Neural cell (in vitro differentiated cells): ENCODE results near the gene PRTG. TPM values are rescaled to one million over a fixed set of nuclear protein-coding genes. Genes with fewer than 3 reads are reported as not detected.

Source experiments
- H2AFZ ChIP-seq: fragments of 200-600, 300-800 bp; sonication (generic), shearing (Covaris generic); 2 replicates; pipeline ENCODE4 v1.6.0; 2014; ENCODE audit warnings: low read depth, mild to moderate bottlenecking, antibody characterized with exemption, low read length, moderate library complexity
- H3F3A ChIP-seq: fragments of 200-600 bp; shearing (Covaris generic); 2 replicates; pipeline ENCODE4 v1.6.1; 2016; ENCODE audit warnings: mild to moderate bottlenecking, moderate library complexity, mixed read lengths, antibody characterized with exemption, low read length; ENCODE audit not compliant: insufficient read depth, poor library complexity, severe bottlenecking
- H3K27ac ChIP-seq: fragments of 200-600, 300-800 bp; sonication (generic), shearing (Covaris generic); 2 replicates; pipeline ENCODE4 v1.5.1; 2014; ENCODE audit warnings: mild to moderate bottlenecking, low read length, moderate library complexity
- H3K27me3 ChIP-seq: fragments of 300-800, 200-600 bp; sonication (generic), shearing (Covaris generic); 2 replicates; pipeline ENCODE4 v1.6.0; 2014; ENCODE audit warnings: mild to moderate bottlenecking, low read depth, low read length, moderate library complexity; ENCODE audit not compliant: insufficient read depth
- H3K36me3 ChIP-seq: fragments of 300-800, 200-600 bp; sonication (generic), shearing (Covaris generic); 2 replicates; pipeline ENCODE4 v1.5.1; 2014; ENCODE audit warnings: mild to moderate bottlenecking, antibody characterized with exemption, low read length, moderate library complexity; ENCODE audit not compliant: insufficient read depth
- H3K4me2 ChIP-seq: fragments of 300-800, 200-600 bp; sonication (generic), shearing (Covaris generic); 2 replicates; pipeline ENCODE4 v1.6.0; 2014; ENCODE audit warnings: mild to moderate bottlenecking, low read length
- H3K4me3 ChIP-seq: fragments of 300-800, 200-600 bp; sonication (generic), shearing (Covaris generic); 2 replicates; pipeline ENCODE4 v1.5.1; 2014; ENCODE audit warnings: mild to moderate bottlenecking, low read length, moderate library complexity
- H3K79me2 ChIP-seq: fragments of 200-600 bp; shearing (Covaris generic); replicated peaks from 2 replicates; pipeline ENCODE4 v1.6.0; 2014; ENCODE audit warnings: mild to moderate bottlenecking, low read length, moderate library complexity; ENCODE audit not compliant: insufficient read depth
- H3K9ac ChIP-seq: fragments of 300-800, 200-600 bp; sonication (generic), shearing (Covaris generic); 2 replicates; pipeline ENCODE4 v1.6.1; 2016; ENCODE audit warnings: mild to moderate bottlenecking, low read length, mixed read lengths
- H3K9me2 ChIP-seq: fragments of 200-600 bp; shearing (Covaris generic); 2 replicates; pipeline ENCODE4 v1.6.1; 2016; ENCODE audit warnings: mild to moderate bottlenecking, low read length, mixed read lengths; ENCODE audit not compliant: insufficient read depth
- H3K9me3 ChIP-seq: fragments of 200-600, 300-800 bp; sonication (generic), shearing (Covaris generic); 2 replicates; pipeline ENCODE4 v1.6.1; 2016; ENCODE audit warnings: mild to moderate bottlenecking, mixed run types, low read length, moderate library complexity, mixed read lengths
- H4K20me1 ChIP-seq: fragments of 200-600 bp; shearing (Covaris generic); 2 replicates; pipeline ENCODE4 v1.6.1; 2016; ENCODE audit warnings: mild to moderate bottlenecking, mixed run types; ENCODE audit not compliant: insufficient read depth
- EP300 ChIP-seq: fragments of 450-650 bp; conservative IDR thresholded peaks from 2 replicates; pipeline ENCODE4 v1.6.1; 2014; ENCODE audit warnings: antibody characterized with exemption, mild to moderate bottlenecking, moderate library complexity; ENCODE audit not compliant: poor library complexity, severe bottlenecking
- EZH2 ChIP-seq: fragments of 200-600, 300-800 bp; shearing (Covaris generic), sonication (generic); IDR thresholded peaks from 2 replicates; pipeline ENCODE4 v1.6.1; 2014; ENCODE audit warnings: antibody characterized with exemption, low read length, borderline replicate concordance, mild to moderate bottlenecking; ENCODE audit not compliant: insufficient read depth, poor library complexity, severe bottlenecking
- MXI1 ChIP-seq: fragments of 450-650 bp; conservative IDR thresholded peaks from 2 replicates; pipeline ENCODE4 v1.6.1; 2014; ENCODE audit warnings: antibody characterized with exemption, mild to moderate bottlenecking; ENCODE audit not compliant: poor library complexity, severe bottlenecking
- POLR2AphosphoS5 ChIP-seq: IDR thresholded peaks from 2 replicates; pipeline ENCODE4 v1.6.1; 2012
- RAD21 ChIP-seq: fragments of 450-650 bp; conservative IDR thresholded peaks from 2 replicates; pipeline ENCODE4 v1.6.1; 2014; ENCODE audit warnings: antibody characterized with exemption, mild to moderate bottlenecking, moderate library complexity
- REST ChIP-seq: IDR thresholded peaks from 2 replicates; pipeline ENCODE4 v1.6.1; 2012; ENCODE audit warnings: borderline replicate concordance
- SMC3 ChIP-seq: fragments of 450-650 bp; conservative IDR thresholded peaks from 2 replicates; pipeline ENCODE4 v1.6.1; 2014; ENCODE audit warnings: antibody characterized with exemption, mild to moderate bottlenecking, moderate library complexity; ENCODE audit not compliant: poor library complexity
- TAF1 ChIP-seq: IDR thresholded peaks from 2 replicates; pipeline ENCODE4 v1.6.1; 2012; ENCODE audit warnings: low read depth
- polyA plus RNA-seq: library from polyadenylated mRNA; depleted of rRNA; stranded (reverse); fragments of >200 nt; gene quantifications from 2 replicates; pipeline ENCODE4 v1.2.3, GENCODE V29; 2014
- TF ChIP-seq, protein P1 (sequence below): fragments of 450-650 bp; IDR thresholded peaks from 2 replicates; pipeline ENCODE4 v1.5.1; 2014; ENCODE audit warnings: antibody characterized with exemption, mild to moderate bottlenecking, moderate library complexity; ENCODE audit not compliant: poor library complexity, severe bottlenecking

The PRTG gene
- polyA plus RNA-seq, 1 donor from 2014 or later: 3.8 TPM

- TF ChIP-seq MXI1 (no peak), SMC3 (no peak), EP300 (no peak), TAF1 (no peak), EZH2 (no peak), REST (no peak), RAD21 (no peak), POLR2AphosphoS5 (no peak)
- TF ChIP-seq, protein P1, sequence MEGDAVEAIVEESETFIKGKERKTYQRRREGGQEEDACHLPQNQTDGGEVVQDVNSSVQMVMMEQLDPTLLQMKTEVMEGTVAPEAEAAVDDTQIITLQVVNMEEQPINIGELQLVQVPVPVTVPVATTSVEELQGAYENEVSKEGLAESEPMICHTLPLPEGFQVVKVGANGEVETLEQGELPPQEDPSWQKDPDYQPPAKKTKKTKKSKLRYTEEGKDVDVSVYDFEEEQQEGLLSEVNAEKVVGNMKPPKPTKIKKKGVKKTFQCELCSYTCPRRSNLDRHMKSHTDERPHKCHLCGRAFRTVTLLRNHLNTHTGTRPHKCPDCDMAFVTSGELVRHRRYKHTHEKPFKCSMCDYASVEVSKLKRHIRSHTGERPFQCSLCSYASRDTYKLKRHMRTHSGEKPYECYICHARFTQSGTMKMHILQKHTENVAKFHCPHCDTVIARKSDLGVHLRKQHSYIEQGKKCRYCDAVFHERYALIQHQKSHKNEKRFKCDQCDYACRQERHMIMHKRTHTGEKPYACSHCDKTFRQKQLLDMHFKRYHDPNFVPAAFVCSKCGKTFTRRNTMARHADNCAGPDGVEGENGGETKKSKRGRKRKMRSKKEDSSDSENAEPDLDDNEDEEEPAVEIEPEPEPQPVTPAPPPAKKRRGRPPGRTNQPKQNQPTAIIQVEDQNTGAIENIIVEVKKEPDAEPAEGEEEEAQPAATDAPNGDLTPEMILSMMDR: no peak
- Histone ChIP-seq H3K4me2 (no peak overlapping the region), H3K4me3 (no peak overlapping the region), H3K36me3 (no peaks in the 10 kb centered on the region), H3F3A (no peaks in the 10 kb centered on the region), H3K27ac (no peak overlapping the region), H3K9me3 (no peaks in the 10 kb centered on the region), H3K27me3 (peaks cover 20% of the 10 kb centered on the region), H3K79me2 (peaks cover 23% of the 10 kb centered on the region), H4K20me1 (no peaks in the 10 kb centered on the region), H2AFZ (no peak overlapping the region), H3K9ac (no peak overlapping the region), H3K9me2 (no peaks in the 10 kb centered on the region)
These were observed 4.2 kb downstream of the PRTG start for GRCh38 chr15:55738715-55739114.

DNA sequence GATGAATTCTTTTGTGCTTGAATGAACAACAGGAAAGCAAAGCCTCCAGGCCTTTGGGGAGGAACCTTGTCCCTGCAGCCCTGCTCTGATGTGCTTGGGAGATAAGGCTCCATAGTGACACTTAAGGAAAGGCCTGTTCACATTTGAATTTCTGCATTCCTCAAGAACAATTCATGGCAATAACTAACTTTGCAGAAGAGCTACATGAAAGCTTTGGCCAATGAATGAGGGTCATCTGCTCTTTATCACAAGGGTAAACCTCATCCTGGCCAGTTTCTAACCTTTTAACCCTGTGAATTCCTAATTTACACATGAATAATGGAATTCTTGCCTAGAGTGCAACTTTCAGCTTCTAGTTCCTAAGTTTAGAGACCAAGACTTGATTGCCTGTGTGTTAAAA, 5.6 kb downstream of the PRTG start:
- Histone ChIP-seq H3K4me2 (no peak overlapping the region), H3K79me2 (peaks cover 23% of the 10 kb centered on the region), H3K9me3 (no peaks in the 10 kb centered on the region), H3K9me2 (no peaks in the 10 kb centered on the region), H4K20me1 (no peaks in the 10 kb centered on the region), H3K27ac (no peak overlapping the region), H3F3A (no peaks in the 10 kb centered on the region), H3K27me3 (peaks cover 20% of the 10 kb centered on the region), H3K4me3 (no peak overlapping the region), H2AFZ (no peak overlapping the region), H3K36me3 (no peaks in the 10 kb centered on the region), H3K9ac (no peak overlapping the region)
- no peak for TF ChIP-seq SMC3
- TF ChIP-seq RAD21: no peak
- TF ChIP-seq TAF1: no peak
- no peak for TF ChIP-seq REST
- no peak for TF ChIP-seq MXI1
- no peak for TF ChIP-seq POLR2AphosphoS5
- no peak for TF ChIP-seq EZH2
